ENCODE results near the gene ISG15.

- TF ChIP-seq NFIC (IDR thresholded peaks at IDR 0.05) (no peak), CREB1 (IDR thresholded peaks at IDR 0.05; ENCODE audit: low read depth) (no peak), FOXM1 (IDR thresholded peaks at IDR 0.05; ENCODE audit: borderline replicate concordance, low read depth) (no peak), REST (IDR thresholded peaks at IDR 0.05; ENCODE audit: low read depth) (no peak), MAX (IDR thresholded peaks at IDR 0.05) (no peak), EP300 (IDR thresholded peaks at IDR 0.05; ENCODE audit: borderline replicate concordance) (no peak), TAF1 (IDR thresholded peaks at IDR 0.05; ENCODE audit: low read depth) (no peak), RAD21 (IDR thresholded peaks at IDR 0.05; ENCODE audit: low read depth) (no peak), TEAD4 (IDR thresholded peaks at IDR 0.05) (no peak), EGR1 (IDR thresholded peaks at IDR 0.05) (no peak), ZBTB7A (IDR thresholded peaks at IDR 0.05; ENCODE audit: low read depth) (no peak), YY1 (IDR thresholded peaks at IDR 0.05; ENCODE audit: low read depth) (no peak), CEBPB (IDR thresholded peaks at IDR 0.05) (no peak), USF1 (IDR thresholded peaks at IDR 0.05) (no peak)
These were observed 21.4 kb upstream of the ISG15 start for GRCh38 chr1:991895-992294.

All from Ishikawa (cell line).